Calu3 (cell line): ENCODE data around the gene LAIR2. TPM values are rescaled to one million over a fixed set of nuclear protein-coding genes. Genes with fewer than 3 reads are reported as not detected.
"Not testable (repeated sequence)": the region's sequence is repeated elsewhere in the genome, so short reads cannot be mapped to it uniquely, and the experiment has no call there.

ENCODE experiments used
- BruUV-seq: library from RNA; stranded (reverse); fragments of 400-500 nt; replicated peaks from 2 replicates; lab custom pipeline; 2021; lab: Mats Ljungman, UMichigan
- CTCF ChIA-PET: fragments of 300-600 bp; sonication (Branson Sonifier 250); formaldehyde crosslinking; loops from one replicate; lab custom pipeline; 2022; ENCODE audit warnings: antibody characterized with exemption; lab: Charles Lee
- DNase-seq: peaks from one replicate; pipeline ENCODE4 v3.0.0; 2022
- H3K27ac Mint-ChIP-seq: one replicate; pipeline ENCODE4 v1.8.0; 2022; ENCODE audit warnings: mixed read lengths; ENCODE audit not compliant: unreplicated experiment
- H3K27me3 Mint-ChIP-seq: one replicate; pipeline ENCODE4 v1.8.0; 2022; ENCODE audit warnings: mixed read lengths; ENCODE audit not compliant: unreplicated experiment
- H3K36me3 Mint-ChIP-seq: one replicate; pipeline ENCODE4 v1.8.0; 2022; ENCODE audit warnings: mild to moderate bottlenecking, moderate library complexity, mixed read lengths; ENCODE audit not compliant: insufficient read depth, unreplicated experiment
- H3K4me1 Mint-ChIP-seq: one replicate; pipeline ENCODE4 v1.8.0; 2022; ENCODE audit warnings: mild to moderate bottlenecking, low read depth, mixed read lengths; ENCODE audit not compliant: unreplicated experiment
- H3K4me3 Mint-ChIP-seq: one replicate; pipeline ENCODE4 v1.8.0; 2022; ENCODE audit warnings: mild to moderate bottlenecking, low read depth, moderate library complexity, mixed read lengths; ENCODE audit not compliant: unreplicated experiment
- H3K9me3 Mint-ChIP-seq: one replicate; pipeline ENCODE4 v1.8.0; 2022; ENCODE audit warnings: low read depth, mixed read lengths; ENCODE audit not compliant: unreplicated experiment
- CTCF ChIP-seq: fragments of 200-600 bp; IDR thresholded peaks from one replicate; pipeline ENCODE4 v1.8.0; 2022; ENCODE audit warnings: antibody characterized with exemption; ENCODE audit not compliant: unreplicated experiment
- intact Hi-C: fragments of 100-400 bp; cut with micrococcal nuclease; formaldehyde crosslinking; loops from one replicate; pipeline ENCODE4 v1.10.0; 2022; ENCODE audit not compliant: unreplicated experiment
- total RNA-seq: library from RNA; stranded (reverse); gene quantifications from 2 replicates; pipeline ENCODE4 v1.2.3, GENCODE V29; 2022

The LAIR2 gene
- total RNA-seq, 1 experiment from 2014 or later: not detected

- no TSS peak for BruUV-seq
- no peak for TF ChIP-seq CTCF
- H3K27ac Mint-ChIP-seq: no peak overlapping the region
- peaks cover 2% of the 10 kb centered on the region for H3K9me3 Mint-ChIP-seq
- no peak overlapping the region for H3K4me3 Mint-ChIP-seq
- intact Hi-C loops: no loop called here
- H3K4me1 Mint-ChIP-seq: peaks cover 20% of the 10 kb centered on the region
- CTCF ChIA-PET: interaction anchor here (1.3 to 1.4 kb wide), 2 partner anchors 32 to 33 kb away, joined by 3 read pairs; partner anchors contain the start of gene CDC42EP5
- DNase-seq: no peak
- H3K36me3 Mint-ChIP-seq: peaks cover 8% of the 10 kb centered on the region
- H3K27me3 Mint-ChIP-seq: peaks cover 58% of the 10 kb centered on the region
These were observed 3.4 kb downstream of the LAIR2 start for GRCh38 chr19:54506079-54506478.

GRCh38 chr19:54507038-54507717 is 4.5 kb downstream of the LAIR2 start:
- Mint-ChIP-seq H3K27me3 (peaks cover 63% of the 10 kb centered on the region), H3K4me1 (peaks cover 20% of the 10 kb centered on the region)
- CTCF ChIA-PET: interaction anchor here (1.4 kb wide), 1 partner anchor 31 kb away, joined by 3 read pairs; no protein-coding TSS in a partner anchor
- intact Hi-C loops, H3K9me3 Mint-ChIP-seq, DNase-seq, H3K36me3 Mint-ChIP-seq, H3K4me3 Mint-ChIP-seq, H3K27ac Mint-ChIP-seq, BruUV-seq: not testable (repeated sequence)

DNA sequence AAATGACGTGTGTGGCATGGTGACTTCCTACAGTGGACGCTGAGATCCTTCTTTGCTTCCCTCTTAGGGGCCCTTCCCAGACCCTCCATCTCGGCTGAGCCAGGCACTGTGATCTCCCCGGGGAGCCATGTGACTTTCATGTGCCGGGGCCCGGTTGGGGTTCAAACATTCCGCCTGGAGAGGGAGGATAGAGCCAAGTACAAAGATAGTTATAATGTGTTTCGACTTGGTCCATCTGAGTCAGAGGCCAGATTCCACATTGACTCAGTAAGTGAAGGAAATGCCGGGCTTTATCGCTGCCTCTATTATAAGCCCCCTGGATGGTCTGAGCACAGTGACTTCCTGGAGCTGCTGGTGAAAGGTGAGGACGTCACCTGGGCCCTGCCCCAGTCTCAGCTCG is 5.2 kb downstream of the LAIR2 start:
- Mint-ChIP-seq H3K4me1 (peaks cover 20% of the 10 kb centered on the region), H3K9me3 (peaks cover 2% of the 10 kb centered on the region), H3K36me3 (peaks cover 8% of the 10 kb centered on the region), H3K27ac (no peak overlapping the region), H3K27me3 (peaks cover 70% of the 10 kb centered on the region), H3K4me3 (no peak overlapping the region)
- TF ChIP-seq CTCF: no peak
- peak; percentile 8 for DNase-seq
- CTCF ChIA-PET: no interaction called here
- intact Hi-C loops: no loop called here
- no TSS peak for BruUV-seq

GRCh38 chr19:54508487-54508886 is 5.9 kb downstream of the LAIR2 start:
- H3K27ac Mint-ChIP-seq, DNase-seq, H3K4me3 Mint-ChIP-seq, H3K9me3 Mint-ChIP-seq, intact Hi-C loops, CTCF ChIA-PET, H3K36me3 Mint-ChIP-seq, BruUV-seq: not testable (repeated sequence)
- Mint-ChIP-seq H3K27me3 (peaks cover 76% of the 10 kb centered on the region), H3K4me1 (peaks cover 20% of the 10 kb centered on the region)

- BruUV-seq, H3K27ac Mint-ChIP-seq, intact Hi-C loops, DNase-seq, H3K36me3 Mint-ChIP-seq, H3K9me3 Mint-ChIP-seq, H3K4me3 Mint-ChIP-seq, CTCF ChIA-PET: not testable (repeated sequence)
- H3K4me1 Mint-ChIP-seq: peaks cover 20% of the 10 kb centered on the region
- H3K27me3 Mint-ChIP-seq: peaks cover 78% of the 10 kb centered on the region
These were observed 6.7 kb downstream of the LAIR2 start for GRCh38 chr19:54509200-54509940.
